ENCODE data around the gene DYSF. TPM values are rescaled to one million over a fixed set of nuclear protein-coding genes. Genes with fewer than 3 reads are reported as not detected.

Gene DYSF
- total RNA-seq, 1 experiment from 2014 or later: 0.89 TPM

DNA sequence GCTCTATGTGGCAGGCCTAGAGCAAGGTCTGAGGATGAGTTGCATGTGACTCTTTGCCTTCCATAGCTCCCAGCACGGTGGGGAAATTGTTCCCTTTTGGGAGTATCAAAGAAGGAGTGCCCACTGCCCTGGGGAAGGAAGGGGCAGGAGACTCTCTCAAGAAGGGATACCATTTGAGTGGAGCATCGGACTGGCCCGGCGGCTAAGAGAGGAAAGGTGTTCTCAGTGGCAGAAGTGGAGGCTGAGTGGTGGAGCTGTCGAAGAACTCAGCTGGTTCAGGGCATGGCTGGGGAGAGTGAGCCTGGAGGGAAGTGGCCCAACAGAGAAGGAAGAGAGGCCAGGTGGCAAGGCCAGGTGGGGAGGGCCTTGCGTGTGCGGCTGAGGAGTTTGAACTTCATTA is 235.2 kb downstream of the DYSF start:
- Histone ChIP-seq H3K79me2 (ENCODE audit: insufficient read depth, low read length) (no peaks in the 10 kb centered on the region), H4K20me1 (ENCODE audit: insufficient read depth) (no peaks in the 10 kb centered on the region), H3K9me3 (ENCODE audit: control insufficient read depth in 1 of 2, insufficient read depth in 1 of 2, low read depth in 1 of 2, low read length in 2 of 2) (no peaks in the 10 kb centered on the region), H3K27me3 (ENCODE audit: insufficient read depth, low read length) (peaks cover 4% of the 10 kb centered on the region; the same call in 1 of the 2 replicates), H3K4me2 (ENCODE audit: low read length) (no peak overlapping the region), H3K9ac (ENCODE audit: low read length) (no peak overlapping the region), H3K4me3 (replicated peaks in 1 of 2; ENCODE audit: low read depth in 1 of 2, low read length in 2 of 2) (no peak overlapping the region), H3K9me2 (ENCODE audit: insufficient read depth) (no peaks in the 10 kb centered on the region), H2AFZ (ENCODE audit: low read depth, low read length, poor library complexity, severe bottlenecking) (no peak overlapping the region), H3K4me1 (ENCODE audit: control insufficient read depth in 1 of 2, insufficient read depth in 2 of 2, low read length in 2 of 2) (no peaks in the 10 kb centered on the region), H3K27ac (ENCODE audit: low read depth, low read length) (no peak overlapping the region), H3K36me3 (ENCODE audit: control insufficient read depth in 1 of 2, insufficient read depth in 2 of 2, low read length in 2 of 2) (no peaks in the 10 kb centered on the region)
- ChIA-PET CTCF (no interaction called here), RAD21 (ENCODE audit: low non-redundant PET in 1 of 2, low total read pairs in 2 of 2, uncharacterized antibody in 2 of 2, unreplicated experiment in 2 of 2) (no interaction called here), POLR2A (no interaction called here)
- BruUV-seq (replicated peaks): no TSS peak
- DNase-seq (ENCODE audit: low read depth, low spot score) (no peak), ATAC-seq (no peak)
- TF ChIP-seq EGR1 (IDR thresholded peaks at IDR 0.05; ENCODE audit: low read depth): no peak
- no peak for TF ChIP-seq CBX3 (IDR thresholded peaks at IDR 0.05; ENCODE audit: low read depth)
- TF ChIP-seq, protein P1, sequence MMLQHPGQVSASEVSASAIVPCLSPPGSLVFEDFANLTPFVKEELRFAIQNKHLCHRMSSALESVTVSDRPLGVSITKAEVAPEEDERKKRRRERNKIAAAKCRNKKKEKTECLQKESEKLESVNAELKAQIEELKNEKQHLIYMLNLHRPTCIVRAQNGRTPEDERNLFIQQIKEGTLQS (IDR thresholded peaks at IDR 0.05): no peak
- TF ChIP-seq ELF1 (IDR thresholded peaks at IDR 0.05; ENCODE audit: borderline replicate concordance, low read depth): no peak
- TF ChIP-seq, protein P2, sequence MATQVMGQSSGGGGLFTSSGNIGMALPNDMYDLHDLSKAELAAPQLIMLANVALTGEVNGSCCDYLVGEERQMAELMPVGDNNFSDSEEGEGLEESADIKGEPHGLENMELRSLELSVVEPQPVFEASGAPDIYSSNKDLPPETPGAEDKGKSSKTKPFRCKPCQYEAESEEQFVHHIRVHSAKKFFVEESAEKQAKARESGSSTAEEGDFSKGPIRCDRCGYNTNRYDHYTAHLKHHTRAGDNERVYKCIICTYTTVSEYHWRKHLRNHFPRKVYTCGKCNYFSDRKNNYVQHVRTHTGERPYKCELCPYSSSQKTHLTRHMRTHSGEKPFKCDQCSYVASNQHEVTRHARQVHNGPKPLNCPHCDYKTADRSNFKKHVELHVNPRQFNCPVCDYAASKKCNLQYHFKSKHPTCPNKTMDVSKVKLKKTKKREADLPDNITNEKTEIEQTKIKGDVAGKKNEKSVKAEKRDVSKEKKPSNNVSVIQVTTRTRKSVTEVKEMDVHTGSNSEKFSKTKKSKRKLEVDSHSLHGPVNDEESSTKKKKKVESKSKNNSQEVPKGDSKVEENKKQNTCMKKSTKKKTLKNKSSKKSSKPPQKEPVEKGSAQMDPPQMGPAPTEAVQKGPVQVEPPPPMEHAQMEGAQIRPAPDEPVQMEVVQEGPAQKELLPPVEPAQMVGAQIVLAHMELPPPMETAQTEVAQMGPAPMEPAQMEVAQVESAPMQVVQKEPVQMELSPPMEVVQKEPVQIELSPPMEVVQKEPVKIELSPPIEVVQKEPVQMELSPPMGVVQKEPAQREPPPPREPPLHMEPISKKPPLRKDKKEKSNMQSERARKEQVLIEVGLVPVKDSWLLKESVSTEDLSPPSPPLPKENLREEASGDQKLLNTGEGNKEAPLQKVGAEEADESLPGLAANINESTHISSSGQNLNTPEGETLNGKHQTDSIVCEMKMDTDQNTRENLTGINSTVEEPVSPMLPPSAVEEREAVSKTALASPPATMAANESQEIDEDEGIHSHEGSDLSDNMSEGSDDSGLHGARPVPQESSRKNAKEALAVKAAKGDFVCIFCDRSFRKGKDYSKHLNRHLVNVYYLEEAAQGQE (IDR thresholded peaks at IDR 0.05; ENCODE audit: low read depth): no peak
- TF ChIP-seq SRF (IDR thresholded peaks at IDR 0.05; ENCODE audit: low read depth): no peak
- no peak for TF ChIP-seq JUND (IDR thresholded peaks at IDR 0.05)
- TF ChIP-seq POLR2A (IDR thresholded peaks at IDR 0.05; ENCODE audit: borderline replicate concordance, extremely low read depth, insufficient read depth, insufficient read length): no peak
- TF ChIP-seq FOSL1 (IDR thresholded peaks at IDR 0.05; ENCODE audit: low read depth): no peak
- TF ChIP-seq, protein P3, sequence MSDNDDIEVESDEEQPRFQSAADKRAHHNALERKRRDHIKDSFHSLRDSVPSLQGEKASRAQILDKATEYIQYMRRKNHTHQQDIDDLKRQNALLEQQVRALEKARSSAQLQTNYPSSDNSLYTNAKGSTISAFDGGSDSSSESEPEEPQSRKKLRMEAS (IDR thresholded peaks at IDR 0.05): no peak
- no peak for TF ChIP-seq YY1 (IDR thresholded peaks at IDR 0.05; ENCODE audit: extremely low read depth, insufficient replicate concordance, low read depth, low read length)
- no peak for TF ChIP-seq TCF7L2 (IDR thresholded peaks at IDR 0.05; ENCODE audit: borderline replicate concordance, extremely low read depth, insufficient read depth, insufficient read length)
- intact Hi-C loops (cut with micrococcal nuclease): no loop called here
